IgD-negative memory B cell (primary cell): Measurements from ENCODE around the gene MED1. TPM values are rescaled to one million over a fixed set of nuclear protein-coding genes. Genes with fewer than 3 reads are reported as not detected.
"Not testable (repeated sequence)": the region's sequence is repeated elsewhere in the genome, so short reads cannot be mapped to it uniquely, and the experiment has no call there.

Experiments used
- H3K27ac Mint-ChIP-seq, 3 donors: one replicate each; pipeline ENCODE4 v1.8.0; 2020 to 2022; ENCODE audit warnings: mild to moderate bottlenecking in 3 of 3, mixed read lengths in 3 of 3, moderate library complexity in 1 of 3
- H3K27me3 Mint-ChIP-seq: one replicate; pipeline ENCODE4 v1.8.0; 2021; ENCODE audit warnings: mixed read lengths
- H3K36me3 Mint-ChIP-seq: one replicate; pipeline ENCODE4 v1.8.0; 2020; ENCODE audit warnings: mild to moderate bottlenecking, mixed read lengths
- H3K4me1 Mint-ChIP-seq, 3 donors: one replicate each; pipeline ENCODE4 v1.8.0; 2020 to 2022; ENCODE audit warnings: mixed read lengths in 3 of 3, mild to moderate bottlenecking in 1 of 3
- H3K4me3 Mint-ChIP-seq, 4 donors: one replicate each; pipeline ENCODE4 v1.8.0; 2020 to 2022; ENCODE audit warnings: mild to moderate bottlenecking in 4 of 4, mixed read lengths in 4 of 4, moderate library complexity in 3 of 4
- H3K9me3 Mint-ChIP-seq, 3 donors: one replicate each; pipeline ENCODE4 v1.8.0; 2020 to 2021; ENCODE audit warnings: mixed read lengths in 3 of 3, mild to moderate bottlenecking in 1 of 3
- polyA plus RNA-seq: library from polyadenylated mRNA; unstranded; fragments of 300-500 nt; fragmentation: Illumina TruSeq; gene quantifications from one replicate; pipeline ENCODE4 v1.2.3, GENCODE V29; 2021

The MED1 gene
- polyA plus RNA-seq, 1 donor from 2014 or later: 20.8 TPM

- no peaks in the 10 kb centered on the region for H3K36me3 Mint-ChIP-seq
- peaks cover 16 to 29% (median 25%) of the 10 kb centered on the region in 3 donors for H3K4me1 Mint-ChIP-seq
- peaks cover 1% of the 10 kb centered on the region for H3K27me3 Mint-ChIP-seq
- H3K9me3 Mint-ChIP-seq: peaks cover 0 to 1% (median 0%) of the 10 kb centered on the region in 3 donors
- peak overlapping the region; percentile 78 to 99 (median 97) for H3K27ac Mint-ChIP-seq
- H3K4me3 Mint-ChIP-seq: peak overlapping the region; percentile 86 to 99 (median 98)
Observed at GRCh38 chr17:39461926-39462569, 11.0 kb upstream of the MED1 start.

- peaks cover 12 to 27% (median 25%) of the 10 kb centered on the region in 3 donors for H3K4me1 Mint-ChIP-seq
- peak within 1 kb of the TSS; percentile 86 to 99 (median 98) for H3K4me3 Mint-ChIP-seq
- no peaks in the 10 kb centered on the region for H3K36me3 Mint-ChIP-seq
Observed at GRCh38 chr17:39461113-39461925, 10.3 kb upstream of the MED1 start, which contains the start of gene CDK12. TSS of gene CDK12 (plus strand) at chr17:39461486. CDS start at chr17:39462072, 586 bp downstream.

GRCh38 chr17:39455919-39456318, 4.9 kb upstream of the MED1 start:
- Mint-ChIP-seq H3K4me1 (peaks cover 3 to 8% (median 5%) of the 10 kb centered on the region in 3 donors), H3K27ac (no peak overlapping the region), H3K27me3 (peaks cover 1% of the 10 kb centered on the region), H3K9me3 (peaks cover 0 to 1% (median 0%) of the 10 kb centered on the region in 3 donors), H3K4me3 (no peak overlapping the region), H3K36me3 (no peaks in the 10 kb centered on the region)

More at GRCh38 chr17:39461113-39461925, 10.3 kb upstream of the MED1 start, which contains the start of gene CDK12:
- H3K27ac Mint-ChIP-seq: peak within 1 kb of the TSS; percentile 78 to 99 (median 97)
- peaks cover 1% of the 10 kb centered on the region for H3K27me3 Mint-ChIP-seq
- H3K9me3 Mint-ChIP-seq: peaks cover 0 to 1% (median 0%) of the 10 kb centered on the region in 3 donors

GRCh38 chr17:39450051-39450450, 1.0 kb downstream of the MED1 start:
- Mint-ChIP-seq H3K4me3 (peak overlapping the region; percentile 63 to 99 (median 97)), H3K4me1 (peaks cover 12 to 20% (median 14%) of the 10 kb centered on the region in 3 donors), H3K9me3 (no peaks in the 10 kb centered on the region), H3K27ac (peak overlapping the region; percentile 59 to 99 (median 97)), H3K36me3 (no peaks in the 10 kb centered on the region), H3K27me3 (no peaks in the 10 kb centered on the region)

DNA sequence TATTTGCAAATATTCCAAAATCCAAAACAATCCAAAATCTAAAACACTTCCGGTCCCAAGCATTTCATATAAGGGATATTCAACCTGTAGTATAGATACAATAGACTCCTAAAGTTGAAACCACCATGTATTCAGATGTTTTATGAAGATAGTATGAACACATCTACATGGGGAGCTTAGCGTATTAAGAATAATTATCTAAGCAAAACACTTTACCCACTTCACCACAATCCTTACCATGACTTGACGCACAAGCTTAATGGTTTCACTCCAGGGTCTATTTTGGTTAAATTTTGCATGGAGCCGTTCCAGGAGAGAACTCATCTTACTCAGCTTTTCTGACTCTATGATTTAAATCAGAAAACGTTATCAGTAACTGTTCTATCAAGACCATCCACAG, 3.5 kb downstream of the MED1 start:
- no peaks in the 10 kb centered on the region for H3K9me3 Mint-ChIP-seq
- H3K4me3 Mint-ChIP-seq: peak overlapping the region in 1 of 4 donors; percentile 53
- peaks cover 6% of the 10 kb centered on the region for H3K36me3 Mint-ChIP-seq
- peaks cover 10 to 25% (median 16%) of the 10 kb centered on the region in 3 donors for H3K4me1 Mint-ChIP-seq
- no peak overlapping the region for H3K27ac Mint-ChIP-seq
- H3K27me3 Mint-ChIP-seq: no peaks in the 10 kb centered on the region

DNA sequence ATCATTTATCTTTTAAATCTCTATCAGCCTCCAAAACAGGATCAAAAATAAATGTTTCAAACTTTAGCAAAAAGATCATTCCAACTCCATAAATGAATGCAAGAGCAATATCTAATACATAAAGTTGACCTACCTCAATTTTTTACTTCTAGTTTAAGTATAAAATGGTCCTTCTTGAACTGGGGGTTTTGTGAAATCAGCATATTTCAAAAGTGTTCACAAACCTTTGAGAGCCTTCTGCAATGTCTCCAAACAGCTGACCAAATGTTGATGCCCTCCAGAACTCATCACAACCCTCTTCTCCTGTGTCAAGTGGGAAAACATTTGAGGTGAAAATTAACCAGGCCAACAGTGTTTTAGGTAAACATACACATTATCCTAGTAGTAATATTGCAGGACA, 7.7 kb downstream of the MED1 start:
- Mint-ChIP-seq H3K36me3 (peaks cover 8% of the 10 kb centered on the region), H3K4me3 (no peak overlapping the region), H3K27me3 (no peaks in the 10 kb centered on the region), H3K27ac (no peak overlapping the region), H3K4me1 (peaks cover 4 to 11% (median 6%) of the 10 kb centered on the region in 3 donors), H3K9me3 (no peaks in the 10 kb centered on the region)

DNA sequence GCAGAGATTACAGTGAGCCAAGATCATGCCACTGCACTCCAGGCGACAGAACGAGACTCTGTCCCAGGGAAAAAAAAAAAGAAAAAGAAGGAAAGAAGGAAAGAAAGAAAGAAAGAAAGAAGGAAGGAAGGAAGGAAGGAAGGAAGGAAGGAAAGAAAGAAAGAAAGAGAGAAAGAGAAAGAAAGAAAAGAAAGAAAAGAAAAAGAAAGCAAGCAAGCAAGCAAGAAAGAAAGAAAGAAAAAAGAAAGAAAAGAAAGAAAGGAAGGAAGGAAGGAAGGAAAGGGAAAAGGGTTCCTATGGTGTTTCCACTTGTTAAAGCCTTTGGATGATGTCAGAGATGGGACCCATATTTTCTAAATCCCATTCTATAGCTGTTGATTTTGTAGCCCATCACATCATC, 11.2 kb downstream of the MED1 start:
- H3K9me3 Mint-ChIP-seq, H3K4me3 Mint-ChIP-seq, H3K27me3 Mint-ChIP-seq, H3K4me1 Mint-ChIP-seq, H3K27ac Mint-ChIP-seq, H3K36me3 Mint-ChIP-seq: not testable (repeated sequence)

GRCh38 chr17:39429600-39429999, 21.5 kb downstream of the MED1 start:
- Mint-ChIP-seq H3K4me1 (no peaks in the 10 kb centered on the region), H3K36me3 (peaks cover 5% of the 10 kb centered on the region), H3K9me3 (no peaks in the 10 kb centered on the region), H3K27me3 (no peaks in the 10 kb centered on the region), H3K4me3 (no peak overlapping the region), H3K27ac (no peak overlapping the region)

- no peaks in the 10 kb centered on the region for H3K9me3 Mint-ChIP-seq
- H3K4me3 Mint-ChIP-seq: no peak overlapping the region
- H3K27me3 Mint-ChIP-seq: no peaks in the 10 kb centered on the region
- no peak overlapping the region for H3K27ac Mint-ChIP-seq
- no peaks in the 10 kb centered on the region for H3K4me1 Mint-ChIP-seq
- H3K36me3 Mint-ChIP-seq: peaks cover 2% of the 10 kb centered on the region
Observed at GRCh38 chr17:39416141-39416540, 34.9 kb downstream of the MED1 start.

DNA sequence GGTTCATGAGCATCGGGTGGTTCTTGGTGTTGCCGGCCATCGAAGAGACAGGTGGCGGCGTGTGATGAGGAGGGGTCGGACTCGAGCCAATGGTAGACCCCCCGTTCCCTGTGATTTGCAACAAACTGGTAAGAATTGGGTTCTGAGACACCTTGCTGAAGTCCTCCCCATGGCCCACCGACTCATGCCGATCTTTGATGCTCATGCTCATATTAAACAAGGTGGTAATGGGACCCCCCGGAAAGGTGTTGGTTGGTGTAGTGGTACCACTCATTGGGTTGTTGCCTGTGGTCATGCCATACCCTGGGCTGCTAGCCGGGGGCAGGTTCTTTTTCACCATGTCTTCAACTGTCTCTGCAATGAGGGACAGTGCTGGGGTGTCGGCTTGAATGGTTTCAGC, 40.8 kb downstream of the MED1 start:
- no peak overlapping the region for H3K4me3 Mint-ChIP-seq
- H3K4me1 Mint-ChIP-seq: peaks cover 0 to 2% (median 2%) of the 10 kb centered on the region in 3 donors
- H3K9me3 Mint-ChIP-seq: no peaks in the 10 kb centered on the region
- H3K27me3 Mint-ChIP-seq: no peaks in the 10 kb centered on the region
- H3K36me3 Mint-ChIP-seq: peaks cover 1% of the 10 kb centered on the region
- no peak overlapping the region for H3K27ac Mint-ChIP-seq

DNA sequence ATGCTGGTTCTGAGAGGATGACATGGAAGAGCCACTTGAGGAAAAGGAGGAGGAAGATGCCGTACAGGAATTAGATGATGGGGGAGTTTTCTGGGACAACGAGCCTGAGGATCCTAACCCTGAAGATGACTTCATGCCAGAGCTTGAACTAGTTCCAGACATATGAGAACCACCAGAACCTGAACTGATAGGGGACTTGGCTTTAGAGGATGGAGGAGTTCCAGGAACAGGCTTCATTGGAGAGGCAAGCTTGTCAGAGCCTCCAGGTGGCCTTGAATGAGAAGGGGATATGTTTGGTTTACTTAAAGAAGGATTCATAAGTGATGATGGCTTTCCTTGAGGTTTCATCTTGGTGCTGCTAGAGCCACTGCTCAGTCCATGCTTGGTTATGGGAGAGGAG, 42.7 kb downstream of the MED1 start:
- Mint-ChIP-seq H3K4me3 (peak overlapping the region in 2 of 4 donors; percentile 1 to 68), H3K36me3 (peaks cover 1% of the 10 kb centered on the region), H3K9me3 (no peaks in the 10 kb centered on the region), H3K27me3 (no peaks in the 10 kb centered on the region), H3K4me1 (peaks cover 0 to 2% (median 2%) of the 10 kb centered on the region in 3 donors), H3K27ac (no peak overlapping the region)

DNA sequence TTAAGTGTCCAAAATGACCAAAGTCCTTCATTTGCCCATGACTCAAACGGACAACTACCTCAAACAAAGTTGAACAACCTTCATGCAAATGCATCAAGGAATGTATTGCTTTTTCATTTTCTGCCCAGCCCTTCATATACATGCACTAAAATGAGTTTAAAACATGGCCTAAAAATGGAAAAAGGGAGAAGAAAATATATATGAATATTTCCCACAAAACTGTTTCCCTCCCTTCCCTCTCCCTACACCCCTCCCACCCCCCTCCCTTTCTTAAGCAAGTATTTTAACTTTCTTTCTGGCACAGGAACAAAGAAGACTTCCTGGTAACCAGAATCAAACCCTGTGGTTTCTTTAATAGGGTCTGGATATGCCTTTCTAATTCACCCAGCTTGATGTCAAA, 44.1 kb downstream of the MED1 start:
- no peaks in the 10 kb centered on the region for H3K27me3 Mint-ChIP-seq
- H3K36me3 Mint-ChIP-seq: peaks cover 1% of the 10 kb centered on the region
- no peak overlapping the region for H3K4me3 Mint-ChIP-seq
- no peaks in the 10 kb centered on the region for H3K9me3 Mint-ChIP-seq
- H3K4me1 Mint-ChIP-seq: peaks cover 0 to 5% (median 5%) of the 10 kb centered on the region in 3 donors
- H3K27ac Mint-ChIP-seq: no peak overlapping the region

DNA sequence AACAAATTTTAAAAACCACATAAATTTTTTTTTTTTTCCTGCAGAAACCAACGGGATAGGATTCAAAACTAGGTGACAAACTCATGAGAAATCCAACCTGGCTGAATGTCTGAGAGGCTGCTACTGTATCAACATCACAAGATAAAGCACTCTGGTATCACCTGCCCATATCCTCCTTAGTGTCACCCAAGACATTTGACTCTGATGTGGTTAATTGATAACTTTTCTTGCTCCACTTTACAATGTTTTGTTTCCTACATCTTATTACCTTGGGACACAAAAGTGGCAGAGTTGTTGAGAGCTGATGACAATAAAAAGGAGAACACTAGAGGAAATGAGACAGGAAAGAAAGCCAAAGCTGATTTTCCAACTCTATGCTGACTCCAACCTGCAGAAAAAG, 45.6 kb downstream of the MED1 start:
- Mint-ChIP-seq H3K9me3 (no peaks in the 10 kb centered on the region), H3K4me3 (peak overlapping the region in 1 of 4 donors; percentile 46), H3K4me1 (peaks cover 2 to 8% (median 7%) of the 10 kb centered on the region in 3 donors), H3K27me3 (no peaks in the 10 kb centered on the region), H3K36me3 (peaks cover 1% of the 10 kb centered on the region), H3K27ac (peak overlapping the region in 1 of 3 donors; percentile 37)

GRCh38 chr17:39404542-39405378, 46.3 kb downstream of the MED1 start:
- Mint-ChIP-seq H3K9me3 (no peaks in the 10 kb centered on the region), H3K27ac (peak overlapping the region in 1 of 3 donors; percentile 83), H3K36me3 (peaks cover 1% of the 10 kb centered on the region), H3K4me1 (peaks cover 9 to 13% (median 11%) of the 10 kb centered on the region in 3 donors), H3K4me3 (peak overlapping the region in 1 of 4 donors; percentile 58), H3K27me3 (no peaks in the 10 kb centered on the region)
